Endothelial cell of umbilical vein (primary cell): ENCODE measurements around the gene GFRA3. TPM values are rescaled to one million over a fixed set of nuclear protein-coding genes. Genes with fewer than 3 reads are reported as not detected.

Experiments used
- BruUV-seq: library from RNA; stranded (reverse); fragments of 400-500 nt; replicated peaks from 2 replicates; lab custom pipeline; 2021; lab: Mats Ljungman, UMichigan
- CTCF ChIA-PET: fragments of 300-600, 350-600 bp; sonication (Branson Sonifier 250); formaldehyde crosslinking; loops from one replicate; lab custom pipeline; 2021; ENCODE audit warnings: antibody characterized with exemption, inconsistent platforms; lab: Charles Lee
- POLR2A ChIA-PET: fragments of 300-600, 350-600 bp; sonication (Branson Sonifier 250); formaldehyde crosslinking; loops from one replicate; lab custom pipeline; 2021; ENCODE audit warnings: antibody characterized with exemption, inconsistent platforms; lab: Charles Lee
- DNase-seq: peaks from one replicate; pipeline ENCODE4 v3.0.0-alpha.2; 2011; ENCODE audit warnings: low read depth, low spot score
- FAIRE-seq: peaks from 2 replicates; lab custom pipeline; 2011; peaks lifted over from hg19 to GRCh38; lab: Jason Lieb, UNC
- H2AFZ ChIP-seq: 2 replicates; pipeline ENCODE4 v1.6.0; 2012; ENCODE audit warnings: low read depth, low read length, control low read depth, inconsistent platforms
- H3K27ac ChIP-seq: 2 replicates; pipeline ENCODE4 v1.5.1; 2011; ENCODE audit warnings: low read depth, mild to moderate bottlenecking, control low read depth, low read length, moderate library complexity; ENCODE audit not compliant: insufficient read depth
- H3K27me3 ChIP-seq, 2 experiments: 2 replicates each; pipeline versions ENCODE4 v1.6.0 to v1.6.1; 2011; ENCODE audit warnings: low read length in 2 of 2, mixed read lengths in 1 of 2; ENCODE audit not compliant: control insufficient read depth in 2 of 2, insufficient read depth in 2 of 2
- H3K36me3 ChIP-seq, 2 experiments: 2 replicates in 1 of 2; 3 replicates in 1 of 2; pipeline ENCODE4 v1.5.1; 2011; ENCODE audit warnings: low read length in 2 of 2, mild to moderate bottlenecking in 1 of 2, moderate library complexity in 1 of 2; ENCODE audit not compliant: control insufficient read depth in 2 of 2, insufficient read depth in 2 of 2; ENCODE audit errors: extremely low read depth in 1 of 2
- H3K4me1 ChIP-seq: 3 replicates; pipeline ENCODE4 v1.5.1; 2011; ENCODE audit warnings: mild to moderate bottlenecking, low read length; ENCODE audit not compliant: control insufficient read depth, insufficient read depth; ENCODE audit errors: extremely low read depth
- H3K4me2 ChIP-seq: 2 replicates; pipeline ENCODE4 v1.6.1; 2011; ENCODE audit warnings: low read length, control low read depth, mixed read lengths; ENCODE audit not compliant: insufficient read depth
- H3K4me3 ChIP-seq, 3 experiments: fragments of 200-600 bp in 1 of 3; sonication (generic), shearing (Covaris generic) in 1 of 3; replicated peaks in 1 of 3; 2 replicates each; pipeline ENCODE4 v1.5.1; 2011 to 2016; ENCODE audit warnings: control low read depth in 3 of 3, low read length in 3 of 3, mild to moderate bottlenecking in 2 of 3, inconsistent platforms in 1 of 3, low read depth in 1 of 3, moderate library complexity in 1 of 3; ENCODE audit not compliant: insufficient read depth in 1 of 3
- H3K79me2 ChIP-seq: 2 replicates; pipeline ENCODE4 v1.6.0; 2012; ENCODE audit warnings: low read length, inconsistent platforms; ENCODE audit not compliant: control insufficient read depth, insufficient read depth
- H3K9ac ChIP-seq: replicated peaks from 2 replicates; pipeline ENCODE3; 2011; ENCODE audit warnings: low read length, control low read depth; ENCODE audit not compliant: insufficient read depth; ENCODE audit errors: extremely low read depth
- H3K9me1 ChIP-seq: replicated peaks from 3 replicates; pipeline ENCODE4 v1.6.0; 2011; ENCODE audit warnings: mild to moderate bottlenecking, low read length; ENCODE audit not compliant: control insufficient read depth, insufficient read depth; ENCODE audit errors: extremely low read depth
- H3K9me3 ChIP-seq: replicated peaks from 2 replicates; pipeline ENCODE4 v1.5.1; 2012; ENCODE audit warnings: low read length, inconsistent platforms; ENCODE audit not compliant: control insufficient read depth, insufficient read depth
- H4K20me1 ChIP-seq: replicated peaks from 2 replicates; pipeline ENCODE3; 2011; ENCODE audit warnings: mild to moderate bottlenecking, low read length; ENCODE audit not compliant: control insufficient read depth, insufficient read depth; ENCODE audit errors: extremely low read depth
- EZH2 ChIP-seq: IDR thresholded peaks from 2 replicates; pipeline ENCODE4 v1.6.1; 2012; ENCODE audit warnings: borderline replicate concordance, low read depth, mild to moderate bottlenecking, moderate library complexity, low read length, inconsistent platforms; ENCODE audit not compliant: severe bottlenecking
- FOS ChIP-seq: IDR thresholded peaks from 2 replicates; pipeline ENCODE4 v1.6.1; 2011; ENCODE audit warnings: mild to moderate bottlenecking, low read length, moderate library complexity, borderline replicate concordance; ENCODE audit not compliant: insufficient read depth
- GATA2 ChIP-seq: IDR thresholded peaks from 2 replicates; pipeline ENCODE4 v1.7.0; 2011; ENCODE audit warnings: low read depth, mild to moderate bottlenecking, moderate library complexity, mixed read lengths, low read length; ENCODE audit not compliant: insufficient read length, insufficient read depth
- JUN ChIP-seq: IDR thresholded peaks from 2 replicates; pipeline ENCODE4 v1.6.1; 2011; ENCODE audit warnings: borderline replicate concordance, low read depth; ENCODE audit not compliant: insufficient read length, insufficient read depth
- MYC ChIP-seq: IDR thresholded peaks from one replicate; pipeline ENCODE4 v1.6.1; 2011; ENCODE audit warnings: mild to moderate bottlenecking, low read depth, low read length
- POLR2A ChIP-seq: IDR thresholded peaks from 2 replicates; pipeline ENCODE4 v1.6.1; 2012; ENCODE audit warnings: low read depth, mild to moderate bottlenecking, control low read depth, low read length
- POLR2AphosphoS5 ChIP-seq: IDR thresholded peaks from 2 replicates; pipeline ENCODE4 v1.6.1; 2012; ENCODE audit warnings: low read depth, mild to moderate bottlenecking, control low read depth, low read length, moderate library complexity; ENCODE audit not compliant: insufficient read depth
- dilution Hi-C: fragments of 300-500 bp; cut with MboI; formaldehyde crosslinking; loops from one replicate; pipeline ENCODE4 v1.15.0; 2019; ENCODE audit warnings: low sequenced_read_pairs; ENCODE audit not compliant: extremely low pct_ligation_motif_present
- intact Hi-C: fragments of 100-400 bp; cut with micrococcal nuclease; formaldehyde crosslinking; loops from one replicate; pipeline ENCODE4 v1.10.0; 2022
- polyA plus RNA-seq, 4 experiments: library from polyadenylated mRNA; depleted of rRNA in 3 of 4; stranded (reverse) in 3 of 4; unstranded in 1 of 4; fragments of >200 nt; gene quantifications; 2 replicates each; pipeline versions ENCODE4 v1.2.1 to v1.2.3, GENCODE V29; 2011 to 2012; ENCODE audit warnings: missing spikeins in 1 of 4
- total RNA-seq: library from RNA; stranded (reverse); gene quantifications from 2 replicates; pipeline ENCODE4 v1.2.3, GENCODE V29; 2021
- TF ChIP-seq, protein P1 (sequence below): IDR thresholded peaks from 2 replicates; pipeline ENCODE4 v1.6.1; 2011; ENCODE audit not compliant: insufficient read depth, insufficient read length
- TF ChIP-seq, protein P2 (sequence below), 2 donors: IDR thresholded peaks; 1 replicate in 1 of 2; 2 replicates in 1 of 2; pipeline ENCODE4 v1.5.1; 2011; ENCODE audit warnings: low read length in 2 of 2, mild to moderate bottlenecking in 2 of 2, moderate library complexity in 2 of 2, control low read depth in 1 of 2, inconsistent platforms in 1 of 2, low read depth in 1 of 2; ENCODE audit not compliant: insufficient read depth in 1 of 2; ENCODE audit errors: extremely low read depth in 1 of 2

Gene GFRA3
- total and polyA plus RNA-seq, 2 donors (not counting 3 experiments of a cell fraction or from before 2014, with no cell fraction given) = 0.10 TPM; not detected in 1

GRCh38 chr5:138226910-138227309, 47.5 kb downstream of the GFRA3 start:
- intact Hi-C loops (no loop called here), dilution Hi-C loops (no loop called here)
- TF ChIP-seq FOS (no peak), MYC (no peak), POLR2A (no peak), GATA2 (no peak), EZH2 (no peak), POLR2AphosphoS5 (no peak), JUN (no peak)
- TF ChIP-seq, protein P1, sequence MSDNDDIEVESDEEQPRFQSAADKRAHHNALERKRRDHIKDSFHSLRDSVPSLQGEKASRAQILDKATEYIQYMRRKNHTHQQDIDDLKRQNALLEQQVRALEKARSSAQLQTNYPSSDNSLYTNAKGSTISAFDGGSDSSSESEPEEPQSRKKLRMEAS = no peak
- TF ChIP-seq, protein P2, sequence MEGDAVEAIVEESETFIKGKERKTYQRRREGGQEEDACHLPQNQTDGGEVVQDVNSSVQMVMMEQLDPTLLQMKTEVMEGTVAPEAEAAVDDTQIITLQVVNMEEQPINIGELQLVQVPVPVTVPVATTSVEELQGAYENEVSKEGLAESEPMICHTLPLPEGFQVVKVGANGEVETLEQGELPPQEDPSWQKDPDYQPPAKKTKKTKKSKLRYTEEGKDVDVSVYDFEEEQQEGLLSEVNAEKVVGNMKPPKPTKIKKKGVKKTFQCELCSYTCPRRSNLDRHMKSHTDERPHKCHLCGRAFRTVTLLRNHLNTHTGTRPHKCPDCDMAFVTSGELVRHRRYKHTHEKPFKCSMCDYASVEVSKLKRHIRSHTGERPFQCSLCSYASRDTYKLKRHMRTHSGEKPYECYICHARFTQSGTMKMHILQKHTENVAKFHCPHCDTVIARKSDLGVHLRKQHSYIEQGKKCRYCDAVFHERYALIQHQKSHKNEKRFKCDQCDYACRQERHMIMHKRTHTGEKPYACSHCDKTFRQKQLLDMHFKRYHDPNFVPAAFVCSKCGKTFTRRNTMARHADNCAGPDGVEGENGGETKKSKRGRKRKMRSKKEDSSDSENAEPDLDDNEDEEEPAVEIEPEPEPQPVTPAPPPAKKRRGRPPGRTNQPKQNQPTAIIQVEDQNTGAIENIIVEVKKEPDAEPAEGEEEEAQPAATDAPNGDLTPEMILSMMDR (IDR thresholded peaks at IDR 0.05; ENCODE audit: extremely low read depth in 1 of 2, insufficient read depth in 1 of 2, low read depth in 1 of 2, low read length in 2 of 2) = no peak
- Histone ChIP-seq H2AFZ (no peak overlapping the region), H3K27ac (no peak overlapping the region), H3K4me2 (no peak overlapping the region), H3K4me3 (no peak overlapping the region), H3K79me2 (no peaks in the 10 kb centered on the region), H3K9me1 (no peaks in the 10 kb centered on the region), H3K36me3 (no peaks in the 10 kb centered on the region), H4K20me1 (no peaks in the 10 kb centered on the region), H3K9me3 (no peaks in the 10 kb centered on the region), H3K9ac (no peak overlapping the region), H3K27me3 (peaks cover 0 to 3% of the 10 kb centered on the region in 2 experiments), H3K4me1 (no peaks in the 10 kb centered on the region)
- ChIA-PET POLR2A (no interaction called here), CTCF (no interaction called here)
- FAIRE-seq (no peak), DNase-seq (no peak)
- no TSS peak for BruUV-seq
